Measurements from ENCODE around the gene KCNH5.
A peak's percentile ranks its signal among the peaks of the same experiment; 100 is the strongest.

The KCNH5 gene

DNA sequence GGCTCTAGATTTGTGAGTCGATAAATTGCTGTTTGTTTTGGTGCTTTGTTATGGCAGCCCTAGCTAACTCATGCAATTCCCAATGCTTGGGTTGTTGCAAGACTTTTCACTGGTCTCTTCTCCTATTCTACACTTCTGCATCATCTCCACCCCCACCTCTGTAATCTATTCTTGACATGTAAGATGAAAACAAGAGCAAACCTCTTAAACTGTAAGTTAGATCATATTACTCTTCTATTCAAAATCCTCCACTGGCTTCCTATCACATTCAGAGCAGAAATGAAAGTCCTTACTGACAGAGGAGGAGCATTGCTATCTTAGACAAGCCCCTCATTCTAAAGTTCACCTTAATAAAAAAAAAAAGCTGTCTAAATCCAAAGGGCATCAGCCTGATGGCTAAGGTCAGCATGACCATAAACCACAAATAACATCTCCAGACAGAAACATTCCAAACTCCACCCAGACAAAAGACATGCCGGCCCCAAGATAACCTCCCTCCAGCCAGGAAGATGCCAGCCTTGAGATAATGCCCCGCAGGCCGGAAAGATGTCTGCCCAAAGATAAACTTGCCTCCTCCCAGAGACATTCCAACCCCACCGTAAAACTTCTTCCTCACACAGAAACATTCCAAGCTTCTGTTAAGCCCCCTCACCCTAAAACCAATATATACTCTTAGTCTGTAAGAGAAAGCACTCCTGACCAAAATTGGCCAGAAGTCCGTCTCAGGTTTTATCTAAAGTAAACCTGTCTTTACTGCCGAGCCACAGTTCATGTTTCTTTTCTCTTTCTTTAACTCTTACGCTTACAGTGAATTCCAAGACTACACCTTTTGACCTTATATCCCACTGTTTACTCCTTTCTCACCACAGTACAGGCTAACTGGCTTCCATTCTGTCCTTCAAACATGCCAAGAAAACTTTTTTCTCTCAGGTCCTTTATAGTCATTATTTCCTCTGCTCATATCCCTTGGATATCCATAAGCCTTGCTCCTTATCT is 308.9 kb downstream of the KCNH5 start:
- DNase-seq, result no peak

DNA sequence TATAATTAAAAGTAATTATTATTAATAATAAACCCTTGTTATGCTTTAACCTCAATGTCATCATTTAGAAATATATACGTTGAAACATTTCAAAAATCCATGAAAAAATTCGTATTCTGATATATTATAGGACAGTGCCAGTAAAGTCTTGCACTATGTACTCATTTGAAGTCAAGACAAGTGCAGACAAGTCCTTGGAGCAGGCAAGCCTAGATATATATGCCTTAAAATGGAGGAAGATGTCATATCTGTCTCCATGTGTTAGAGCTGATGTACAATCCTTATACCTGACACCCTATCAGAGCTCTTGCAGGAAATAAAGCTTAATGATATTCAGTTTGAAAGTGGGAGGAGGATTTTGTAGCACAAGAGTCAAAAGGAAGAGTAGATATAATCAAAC is 310.4 kb downstream of the KCNH5 start:
- no peak for DNase-seq

DNA sequence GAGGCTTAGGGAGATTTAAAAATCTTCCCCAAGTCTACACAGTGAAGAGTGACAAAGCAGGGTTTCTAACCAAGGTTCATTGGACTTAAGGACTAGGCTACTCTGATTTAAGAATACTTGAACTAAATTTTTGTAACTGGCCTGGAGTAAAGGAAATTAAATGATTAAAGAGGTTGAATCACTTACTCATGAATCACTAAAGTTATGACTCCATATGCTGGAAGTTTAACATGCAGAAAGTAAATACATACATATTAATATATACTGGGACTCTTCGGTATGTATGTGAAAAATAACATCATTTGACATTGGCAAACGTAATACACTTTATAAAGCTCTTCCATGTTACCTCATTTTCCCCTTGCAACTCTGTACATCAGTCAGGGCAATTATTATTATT is 322.9 kb downstream of the KCNH5 start:
- DNase-seq, result no peak

DNA sequence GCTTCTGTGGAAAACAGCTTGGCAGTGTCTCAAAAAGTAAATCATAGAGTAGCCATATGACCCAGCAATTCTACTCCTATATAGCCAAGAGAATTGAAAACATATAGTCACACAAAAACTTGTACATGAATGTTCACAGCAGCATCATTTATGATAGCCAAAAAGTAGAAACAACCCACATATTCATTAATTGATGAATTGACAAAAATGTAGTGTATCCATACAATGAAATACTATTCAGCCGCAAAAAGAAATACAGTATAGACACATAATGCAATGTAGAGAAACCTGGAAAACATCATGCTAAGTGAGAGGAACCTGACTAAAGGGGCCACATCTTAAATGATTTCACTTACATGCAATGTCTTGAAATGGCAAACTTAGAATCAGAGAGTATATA is 326.6 kb downstream of the KCNH5 start:
- no peak for DNase-seq

DNA sequence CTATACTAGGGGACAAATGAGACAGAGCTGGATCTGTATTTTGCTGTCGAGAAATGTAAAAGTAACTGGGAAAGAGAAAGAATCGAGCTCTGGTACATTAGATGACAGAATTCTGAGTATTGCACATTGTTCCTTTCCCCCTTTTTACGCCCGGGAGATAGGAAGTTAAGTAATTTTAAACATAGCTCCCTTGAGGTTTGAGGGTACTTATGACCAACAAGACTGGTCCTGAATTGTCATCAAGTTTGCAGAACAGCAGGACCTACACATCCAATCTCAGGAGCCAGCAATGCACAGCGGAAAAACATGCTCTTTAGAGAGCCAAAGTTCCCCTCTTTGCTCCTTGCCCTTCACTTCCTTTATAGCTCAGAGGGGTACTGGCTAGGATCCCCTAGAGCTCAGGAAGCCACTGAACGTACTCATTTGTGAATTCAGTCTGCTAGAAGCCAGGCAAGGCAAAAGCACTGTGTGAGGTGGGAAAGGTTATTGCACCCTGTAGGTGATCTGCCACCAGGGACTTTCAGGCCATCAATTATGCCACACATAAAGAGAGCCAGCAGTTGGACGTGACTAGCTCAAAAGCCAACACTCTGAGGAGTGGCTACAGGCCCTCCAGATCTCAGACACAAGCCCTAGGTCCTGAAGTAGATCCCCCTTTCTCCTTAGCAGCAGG is 333.8 kb downstream of the KCNH5 start:
- no peak for DNase-seq

DNA sequence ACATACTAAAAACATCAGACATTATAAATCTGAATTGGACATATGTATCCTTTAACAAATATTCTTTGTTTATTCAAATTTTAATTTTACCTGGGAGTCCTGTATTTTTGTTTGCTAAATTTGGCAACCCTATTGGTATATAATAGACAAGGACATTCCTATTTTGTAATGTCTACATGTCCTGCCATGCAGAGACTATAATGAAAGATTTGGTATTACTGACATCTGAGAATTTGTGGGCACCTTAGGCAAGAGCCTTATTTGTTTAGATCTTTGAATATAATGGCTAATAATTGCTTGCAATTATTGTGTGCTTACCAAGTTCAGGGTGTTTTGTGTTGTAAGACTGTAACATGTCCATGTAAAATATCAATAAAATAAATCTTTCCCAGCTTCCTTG is 334.4 kb downstream of the KCNH5 start:
- no peak for DNase-seq

DNA sequence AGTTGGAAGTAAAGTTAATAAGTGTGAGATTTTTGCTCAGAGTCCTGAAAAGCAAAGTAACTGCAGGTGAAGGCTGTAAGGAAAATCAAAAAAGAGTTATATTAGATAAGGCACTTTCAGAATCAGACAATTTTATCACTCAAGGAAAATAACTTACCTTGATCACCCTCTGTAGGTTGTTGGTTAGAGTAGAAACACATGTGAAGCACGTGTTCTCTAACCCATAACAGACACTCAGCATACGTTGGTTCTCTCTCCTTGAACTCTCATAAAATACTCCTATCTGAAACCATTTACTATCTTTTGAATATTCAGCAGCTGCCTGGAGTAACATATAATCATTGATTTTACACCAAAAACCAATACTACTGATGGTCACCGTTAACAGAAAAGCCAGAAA is 335.5 kb downstream of the KCNH5 start:
- DNase-seq, result no peak

DNA sequence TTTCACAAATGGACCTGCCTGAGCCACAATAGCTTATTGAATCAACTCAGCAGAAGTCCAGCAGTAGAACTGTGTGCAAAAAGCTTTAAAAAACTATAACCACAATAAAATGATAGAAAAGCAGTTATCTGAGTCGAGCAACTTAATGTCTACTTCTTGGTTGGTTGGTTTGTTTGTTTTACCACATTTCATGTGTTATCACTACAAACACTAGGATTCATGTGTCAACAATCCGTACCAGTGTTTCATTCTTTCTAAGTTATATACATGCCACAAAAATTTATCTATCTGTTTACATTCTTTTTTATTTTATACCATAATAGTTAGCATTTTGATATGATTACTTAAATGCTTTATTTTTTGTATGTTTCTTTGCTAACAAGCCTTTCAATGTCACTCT is 339.0 kb downstream of the KCNH5 start:
- DNase-seq, result no peak

DNA sequence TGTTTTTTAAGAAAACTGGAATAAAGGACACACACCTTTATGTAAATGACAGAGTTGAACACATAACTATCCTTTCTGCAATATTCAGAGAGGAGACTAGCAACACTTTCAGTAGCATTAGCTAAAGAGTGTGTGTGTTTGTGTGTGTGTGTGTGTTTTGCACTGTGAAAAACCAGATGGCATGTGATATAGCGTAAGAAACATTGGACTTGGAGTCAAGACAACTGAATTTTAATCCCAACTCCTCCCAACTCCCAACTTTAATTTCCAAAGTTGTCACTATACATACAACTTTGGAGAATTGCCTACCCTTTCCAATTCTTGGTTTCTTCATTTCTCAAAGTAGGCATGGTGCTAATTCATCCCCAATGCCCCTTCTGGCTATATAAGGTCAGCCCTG is 347.8 kb downstream of the KCNH5 start:
- DNase-seq, result no peak

DNA sequence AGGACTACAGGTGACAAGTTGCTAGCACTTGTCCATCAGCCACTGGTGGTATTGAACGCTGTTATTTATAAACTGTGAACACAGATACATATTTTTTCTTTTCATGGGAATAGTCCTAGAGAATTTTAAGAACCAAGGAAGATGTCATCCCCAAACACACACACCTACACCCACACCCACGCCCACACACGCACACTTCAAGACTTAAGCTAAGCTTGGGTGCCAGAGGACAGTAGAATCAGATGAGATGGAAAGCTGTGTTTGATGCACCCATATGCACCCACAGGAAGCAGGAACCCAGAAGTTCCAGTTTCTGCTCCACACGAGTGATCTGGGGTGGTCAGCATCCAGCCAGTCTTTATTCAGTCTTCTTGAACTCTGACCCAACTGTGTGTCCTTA is 348.3 kb downstream of the KCNH5 start:
- no peak for DNase-seq

DNA sequence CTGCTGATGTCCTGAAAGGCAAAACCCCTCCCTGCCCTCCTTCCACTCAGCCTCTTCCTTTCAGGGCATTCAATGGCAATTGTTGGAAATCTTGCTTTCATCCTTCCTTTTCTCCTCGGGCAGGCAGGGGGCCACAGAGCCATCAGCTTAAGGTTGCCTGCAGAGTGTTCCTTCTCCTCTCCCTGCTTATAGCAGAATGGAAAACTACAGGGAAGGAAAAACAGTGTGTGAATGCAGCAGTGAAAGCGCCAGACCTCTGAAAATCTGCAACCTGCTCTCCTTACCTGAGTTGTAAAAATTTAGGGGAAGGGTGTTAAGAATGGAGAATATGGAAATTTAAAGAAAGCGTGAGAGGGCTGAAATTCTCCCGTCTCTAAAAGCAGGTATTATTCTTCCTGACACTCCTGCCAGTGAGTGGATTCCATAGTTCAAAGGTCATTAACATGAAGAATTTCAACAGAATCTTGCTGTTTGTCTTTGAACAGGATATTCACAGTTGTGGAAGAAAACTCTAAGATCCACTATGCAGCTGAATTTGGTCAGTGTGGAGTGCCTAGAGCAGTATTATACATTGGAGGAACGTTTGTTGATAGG is 348.8 kb downstream of the KCNH5 start:
- no peak for DNase-seq

DNA sequence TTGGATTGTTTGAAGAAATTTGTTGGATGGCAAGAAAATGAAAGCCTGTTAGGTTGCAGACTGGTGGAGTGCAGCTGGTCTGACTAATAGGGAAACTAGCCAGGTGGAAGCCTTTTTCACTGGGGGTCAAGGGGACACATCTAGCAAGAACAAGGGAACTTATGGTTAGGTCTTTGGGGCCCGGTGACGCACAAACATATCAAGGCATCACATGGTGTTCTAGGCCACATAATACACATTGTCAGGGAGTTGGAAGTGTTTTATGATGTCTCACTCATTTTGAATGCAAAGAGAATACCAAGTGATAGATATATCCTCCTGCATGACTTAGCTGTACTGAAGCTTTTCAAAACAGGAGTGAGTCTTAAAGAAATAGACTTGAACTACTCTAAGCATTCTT is 351.2 kb downstream of the KCNH5 start:
- DNase-seq, result no peak

DNA sequence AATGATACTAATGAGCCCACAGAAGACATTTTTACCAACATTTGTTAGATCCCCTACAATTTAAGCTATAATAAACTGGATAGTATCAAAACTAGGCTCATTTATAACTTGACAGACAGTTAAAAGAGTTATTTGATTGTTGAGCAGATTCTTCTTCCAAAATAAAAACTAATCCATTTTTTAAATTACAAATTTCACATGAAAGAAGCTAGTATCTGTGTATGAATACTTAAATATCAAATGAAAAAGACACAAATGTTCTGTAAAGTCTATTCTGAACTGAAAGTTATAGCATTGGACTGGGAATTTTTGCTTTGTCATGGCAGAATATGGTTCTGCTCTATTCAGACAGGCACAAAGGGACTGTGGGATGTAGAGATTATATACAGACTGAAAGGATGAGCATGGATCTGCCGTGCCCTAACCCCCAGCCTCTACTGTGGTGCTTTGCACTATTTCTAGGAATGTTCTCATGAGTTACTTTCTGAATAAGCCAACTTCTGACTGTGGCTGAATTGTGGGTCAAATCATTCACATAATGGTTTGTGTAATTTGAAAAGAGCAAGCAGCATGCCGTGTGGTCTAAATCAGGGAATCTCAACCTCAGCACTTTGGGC is 352.7 kb downstream of the KCNH5 start:
- DNase-seq, result no peak

DNA sequence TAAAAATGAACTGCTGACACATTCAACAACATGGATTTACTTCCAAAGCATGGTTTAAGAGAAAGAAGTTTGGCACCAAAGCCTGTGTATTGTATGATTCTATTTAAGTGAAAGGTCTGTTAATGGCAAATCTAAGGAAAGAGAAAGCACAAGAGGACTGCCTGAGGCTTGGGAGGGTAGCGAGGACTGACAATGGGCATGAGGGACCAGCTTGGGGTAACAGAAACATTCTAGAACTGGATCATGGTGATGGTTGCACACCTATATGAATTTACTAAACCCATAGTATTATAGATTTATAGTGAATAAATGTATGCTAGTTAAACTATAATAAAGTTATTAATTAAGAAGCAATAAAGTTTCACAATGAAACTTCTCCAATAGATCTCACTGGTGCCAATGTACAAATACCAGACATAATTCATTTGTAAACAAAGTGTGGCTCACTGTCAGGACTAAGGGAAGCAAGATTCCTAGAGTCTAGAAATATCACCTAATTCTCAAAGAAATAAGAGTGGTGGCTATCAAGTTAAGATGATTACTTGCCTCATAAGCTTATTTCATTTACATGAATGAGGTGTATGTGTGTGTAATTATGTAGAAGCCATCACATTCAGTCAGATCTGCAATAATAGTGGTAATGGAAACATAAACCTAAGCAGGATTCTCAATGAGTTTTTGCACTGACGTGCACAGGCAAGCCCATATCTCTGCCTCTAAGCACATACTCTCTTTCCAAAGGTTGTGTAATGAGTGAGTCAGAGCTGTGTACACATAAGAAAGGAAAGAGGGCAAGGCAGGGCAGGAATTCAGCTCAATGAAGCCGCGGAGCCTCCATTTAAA is 353.4 kb downstream of the KCNH5 start:
- peak; percentile 75 for DNase-seq

DNA sequence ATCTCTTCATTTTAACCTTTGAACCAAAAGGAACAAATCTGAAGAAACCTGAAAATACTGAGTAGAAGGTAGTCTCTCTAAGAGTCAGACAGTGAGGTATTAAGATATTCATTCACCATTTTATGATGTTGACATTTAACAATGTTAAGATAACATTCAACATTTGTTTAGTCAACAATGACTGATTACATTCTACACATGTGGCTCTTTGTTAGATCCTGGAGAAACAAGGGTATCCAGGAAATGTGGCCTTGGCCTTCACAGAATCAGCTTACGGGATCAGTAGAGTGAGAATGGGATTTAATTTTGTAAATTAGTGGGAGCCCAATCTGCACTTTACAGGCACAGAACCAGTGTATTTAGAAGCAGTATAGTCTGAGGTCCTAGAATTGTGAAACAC is 355.5 kb downstream of the KCNH5 start:
- no peak for DNase-seq

DNA sequence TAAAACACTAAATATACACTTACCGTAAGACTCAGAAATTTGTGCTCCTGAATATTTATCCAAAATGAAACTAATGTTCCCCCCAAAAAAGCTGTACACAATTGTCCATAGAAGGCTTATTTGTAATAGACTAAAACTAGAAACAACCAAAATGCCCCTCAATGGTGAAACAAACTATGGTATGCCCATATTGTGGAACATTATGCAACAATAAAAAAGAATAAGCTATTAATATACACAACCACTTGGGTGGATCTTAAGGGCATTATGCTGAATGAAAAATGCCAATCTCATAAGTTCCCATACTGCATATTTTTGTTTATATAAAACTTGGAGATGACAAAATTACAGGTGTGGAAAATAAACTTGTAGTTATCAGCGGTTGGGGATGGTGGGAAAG is 357.4 kb downstream of the KCNH5 start:
- no peak for DNase-seq

DNA sequence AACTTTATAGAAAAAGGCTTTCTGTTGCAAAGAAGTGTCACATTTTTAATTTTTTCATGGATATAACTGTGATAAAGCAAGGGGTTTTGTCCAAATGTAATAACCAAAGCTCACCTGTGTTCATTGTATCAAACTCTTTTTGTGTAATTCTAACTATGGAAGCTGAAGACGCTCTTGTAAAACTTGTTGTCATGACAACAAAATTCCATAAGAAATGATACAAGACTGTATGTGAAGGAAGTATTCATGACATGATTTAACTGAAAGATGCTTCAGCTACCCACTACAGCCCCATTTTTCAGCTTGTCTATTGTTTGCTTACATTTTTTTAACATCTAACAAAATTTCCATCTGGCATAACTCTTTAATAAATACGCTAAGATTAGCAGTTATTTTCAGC is 360.9 kb downstream of the KCNH5 start:
- no peak for DNase-seq

DNA sequence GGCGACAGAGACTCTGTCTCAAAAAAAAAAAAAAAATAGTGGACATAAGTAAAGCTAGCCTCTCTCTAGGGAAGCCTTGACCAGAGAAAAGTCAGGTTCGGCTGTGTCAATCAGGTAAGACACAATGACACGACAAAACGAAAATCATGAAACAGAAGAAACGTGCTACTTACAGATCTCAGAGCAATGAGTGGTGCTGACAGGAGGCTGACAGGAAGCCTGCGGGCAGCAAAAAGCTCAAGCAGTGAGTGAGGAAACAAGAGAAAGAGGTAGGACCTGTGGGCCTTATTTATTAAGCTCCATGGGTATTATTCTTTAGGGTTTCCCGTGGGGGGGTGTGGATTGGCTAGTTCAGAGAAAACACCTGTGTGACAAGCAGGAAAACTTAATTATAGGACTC is 363.1 kb downstream of the KCNH5 start:
- DNase-seq, result no peak

DNA sequence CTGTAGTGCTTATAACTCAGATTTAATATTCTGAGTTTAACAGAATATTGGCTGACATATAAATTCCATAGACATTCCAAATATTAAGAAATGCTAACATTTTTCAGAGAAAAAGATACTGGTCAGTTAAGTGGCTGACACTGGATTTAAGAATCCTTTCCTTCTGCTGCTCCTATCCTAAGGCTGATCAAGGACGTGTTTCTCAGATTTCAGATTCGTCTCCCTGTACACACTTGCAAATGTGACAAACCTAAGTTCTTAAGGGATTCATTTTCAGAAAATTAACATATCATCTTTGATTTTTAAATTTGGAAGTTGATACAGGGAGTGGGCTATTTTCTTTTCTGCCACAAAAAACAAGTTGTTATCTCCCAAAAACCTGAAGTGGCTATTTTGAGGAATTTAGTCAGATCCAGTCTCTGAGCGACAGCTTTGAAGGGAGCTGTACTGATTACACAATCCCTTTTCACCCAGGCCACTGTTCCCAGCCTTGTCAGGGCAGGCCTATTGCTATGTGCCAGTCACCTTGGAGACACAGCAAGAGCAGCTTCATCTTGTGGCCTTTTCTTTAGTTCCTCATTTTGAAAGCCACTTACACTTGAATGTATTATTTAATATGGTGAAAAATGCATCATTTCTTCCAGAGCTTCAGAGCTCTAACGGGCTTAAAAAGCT is 370.6 kb downstream of the KCNH5 start:
- no peak for DNase-seq

DNA sequence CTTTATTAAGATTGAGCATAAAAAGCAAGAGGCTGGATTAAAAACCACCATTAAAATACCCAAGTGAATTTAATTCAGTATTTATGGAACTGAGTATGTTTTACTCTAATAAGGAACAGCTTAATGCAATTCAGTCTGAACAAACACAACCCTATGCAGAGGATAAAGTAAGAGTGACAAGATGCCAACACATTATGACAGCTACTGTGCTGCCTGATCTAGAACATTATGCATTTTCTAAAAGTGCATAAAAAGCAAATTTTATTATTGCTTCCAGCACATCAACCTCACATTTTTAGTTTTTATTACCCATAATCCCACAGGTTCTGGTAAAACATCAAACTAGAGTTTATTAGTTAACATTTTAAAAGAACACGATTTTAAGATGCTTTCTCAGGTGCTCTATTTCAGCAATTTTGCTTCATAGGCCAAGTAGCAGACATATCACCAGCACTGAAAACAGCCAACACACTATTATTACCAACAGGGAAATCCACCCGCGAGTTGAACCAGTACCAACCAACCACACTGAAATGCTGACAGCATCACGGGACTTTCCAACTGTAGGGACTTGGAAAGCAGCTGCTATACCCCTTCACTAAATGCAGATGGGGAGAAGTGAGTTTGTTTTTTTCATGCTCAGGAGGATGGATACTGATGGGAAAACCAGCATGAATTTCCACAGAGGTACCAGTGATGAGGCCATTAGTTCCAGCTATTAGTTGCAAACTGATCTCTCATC is 372.1 kb downstream of the KCNH5 start:
- DNase-seq, result no peak

DNA sequence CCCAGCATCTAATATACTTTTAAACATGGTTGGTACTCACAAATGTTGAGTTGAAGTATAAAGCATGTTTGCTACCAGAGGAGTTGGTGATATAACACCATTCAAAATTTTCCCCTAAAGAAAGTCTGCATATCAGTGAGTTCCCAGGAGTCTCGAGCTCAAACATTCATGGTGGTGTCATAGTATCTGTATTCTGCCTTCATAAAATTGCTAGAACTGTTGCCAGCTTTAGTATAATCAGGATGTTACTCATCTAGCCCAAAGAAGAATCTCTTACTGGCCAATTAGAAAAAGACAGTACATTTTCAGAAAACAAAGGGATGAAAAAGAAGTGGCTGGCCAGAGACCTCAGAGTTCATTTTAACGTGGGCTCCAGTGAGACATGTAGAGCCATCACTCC is 374.7 kb downstream of the KCNH5 start:
- no peak for DNase-seq

Measured in NCI-H1436 (cell line).